K562 (cell line): ENCODE results near the gene TAL1. TPM values are rescaled to one million over a fixed set of nuclear protein-coding genes. Genes with fewer than 3 reads are reported as not detected.

Experiments used
- ARID2 ChIP-seq: fragments of 450-650 bp; IDR thresholded peaks from 2 replicates; pipeline ENCODE4 v1.6.1; 2017; ENCODE audit warnings: antibody characterized with exemption, mild to moderate bottlenecking
- CBFA2T2 ChIP-seq: fragments of 450-650 bp; conservative IDR thresholded peaks from 2 replicates; pipeline ENCODE4 v1.6.1; 2017; ENCODE audit warnings: mild to moderate bottlenecking
- CBX1 ChIP-seq: sonication (generic); IDR thresholded peaks from 2 replicates; pipeline ENCODE4 v1.6.1; 2016; ENCODE audit warnings: antibody characterized with exemption, low read depth, mild to moderate bottlenecking
- ERF ChIP-seq: fragments of 450-650 bp; formaldehyde crosslinking; IDR thresholded peaks from 2 replicates; pipeline ENCODE4 v1.4.0; 2020; ENCODE audit warnings: mild to moderate bottlenecking, mixed read lengths
- EZH2 ChIP-seq: IDR thresholded peaks from 2 replicates; pipeline ENCODE4 v1.6.1; 2012; ENCODE audit warnings: low read depth, mild to moderate bottlenecking, inconsistent platforms, low read length, borderline replicate concordance
- HDAC1 ChIP-seq, 2 experiments: fragments of 450-650 bp; IDR thresholded peaks; 2 replicates each; pipeline ENCODE4 v1.6.1; 2016 to 2017; ENCODE audit warnings: inconsistent platforms in 1 of 2, mild to moderate bottlenecking in 1 of 2, moderate library complexity in 1 of 2
- KHSRP ChIP-seq: fragments of 450-650 bp; IDR thresholded peaks from 2 replicates; pipeline ENCODE4 v1.6.1; 2017
- MAFK ChIP-seq: IDR thresholded peaks from 2 replicates; pipeline ENCODE4 v1.6.1; 2011; ENCODE audit warnings: low read length, improper control_type of control experiment
- NCOA4 ChIP-seq: fragments of 450-650 bp; IDR thresholded peaks from 2 replicates; pipeline ENCODE4 v1.6.1; 2018; ENCODE audit warnings: mild to moderate bottlenecking; ENCODE audit not compliant: partially characterized antibody
- NFIC ChIP-seq: fragments of 450-650 bp; IDR thresholded peaks from 2 replicates; pipeline ENCODE4 v1.6.1; 2017; ENCODE audit warnings: mild to moderate bottlenecking, inconsistent platforms
- NR4A1 ChIP-seq, 2 experiments: fragments of 250-450 bp in 1 of 2; fragments of 450-650 bp in 1 of 2; sonication (Bioruptor Pico) in 1 of 2; IDR thresholded peaks; 2 replicates each; pipeline versions ENCODE4 v1.4.0 to v1.6.1; 2016 to 2020; ENCODE audit warnings: mild to moderate bottlenecking in 2 of 2, missing compliant biosample characterization in 1 of 2, missing genetic modification characterization in 1 of 2, moderate library complexity in 1 of 2
- OTX1 ChIP-seq: fragments of 450-650 bp; formaldehyde crosslinking; IDR thresholded peaks from 2 replicates; pipeline ENCODE4 v1.4.0; 2022; ENCODE audit warnings: mild to moderate bottlenecking
- PCBP1 ChIP-seq: fragments of 200-400 bp; formaldehyde crosslinking; IDR thresholded peaks from 2 replicates; pipeline ENCODE4 v1.6.1; 2018; ENCODE audit warnings: mild to moderate bottlenecking, low read depth, low read length; ENCODE audit not compliant: poor library complexity, severe bottlenecking
- PHF20 ChIP-seq: fragments of 450-650 bp; IDR thresholded peaks from 2 replicates; pipeline ENCODE4 v1.6.1; 2018; ENCODE audit not compliant: partially characterized antibody
- RAD21 ChIP-seq, 2 experiments: fragments of 250-450 bp in 1 of 2; fragments of 450-650 bp in 1 of 2; sonication (Bioruptor Pico) in 1 of 2; formaldehyde crosslinking in 1 of 2; IDR thresholded peaks in 1 of 2; conservative IDR thresholded peaks in 1 of 2; 2 replicates each; pipeline versions ENCODE4 v1.4.0 to v1.8.0; 2020 to 2022; ENCODE audit warnings: mild to moderate bottlenecking in 2 of 2, moderate library complexity in 1 of 2
- RBM15 ChIP-seq: fragments of 200-400 bp; formaldehyde crosslinking; IDR thresholded peaks from 2 replicates; pipeline ENCODE4 v1.6.1; 2018; ENCODE audit warnings: mild to moderate bottlenecking, low read length, moderate library complexity; ENCODE audit not compliant: insufficient read depth
- SLC30A9 ChIP-seq: fragments of 250-450 bp; sonication (Bioruptor Pico); IDR thresholded peaks from 2 replicates; pipeline ENCODE4 v1.8.0; 2022; ENCODE audit warnings: mild to moderate bottlenecking, moderate library complexity
- SMAD1 ChIP-seq: fragments of 150-350 bp; IDR thresholded peaks from 2 replicates; pipeline ENCODE4 v1.6.1; 2014; ENCODE audit warnings: low read length, low read depth; ENCODE audit not compliant: partially characterized antibody
- SMAD3 ChIP-seq: fragments of 450-650 bp; formaldehyde crosslinking; conservative IDR thresholded peaks from 2 replicates; pipeline ENCODE4 v1.4.0; 2020; ENCODE audit warnings: mild to moderate bottlenecking
- SMARCA5 ChIP-seq: fragments of 450-650 bp; IDR thresholded peaks from 2 replicates; pipeline ENCODE4 v1.6.1; 2016
- SNIP1 ChIP-seq: fragments of 450-650 bp; IDR thresholded peaks from 2 replicates; pipeline ENCODE4 v1.7.1; 2017; ENCODE audit warnings: low read depth, mild to moderate bottlenecking
- SRSF7 ChIP-seq: fragments of 200-400 bp; formaldehyde crosslinking; optimal IDR thresholded peaks from 2 replicates; pipeline ENCODE3; 2017; ENCODE audit warnings: mild to moderate bottlenecking, low read depth, low read length
- TEAD1 ChIP-seq, 2 experiments: fragments of 450-650 bp in 1 of 2; sonication (generic) in 1 of 2; formaldehyde crosslinking; IDR thresholded peaks; 2 replicates each; pipeline versions ENCODE4 v1.4.0 to v1.8.0; 2020 to 2022; ENCODE audit warnings: mild to moderate bottlenecking in 2 of 2, missing genetic modification reagents in 1 of 2
- ZFX ChIP-seq: sonication (generic); formaldehyde crosslinking; IDR thresholded peaks from 2 replicates; pipeline ENCODE4 v1.8.0; 2022; ENCODE audit warnings: mild to moderate bottlenecking, missing genetic modification reagents, moderate library complexity
- ZNF316 ChIP-seq: fragments of 450-650 bp; IDR thresholded peaks from 2 replicates; pipeline ENCODE4 v1.6.1; 2016
- ZNF445 ChIP-seq: fragments of 250-450 bp; sonication (Bioruptor Pico); IDR thresholded peaks from 2 replicates; pipeline ENCODE4 v1.4.0; 2020; ENCODE audit warnings: low read depth, mild to moderate bottlenecking, moderate library complexity
- ZNF668 ChIP-seq: fragments of 250-450 bp; sonication (Bioruptor Pico); IDR thresholded peaks from 2 replicates; pipeline ENCODE4 v1.8.0; 2022; ENCODE audit warnings: mild to moderate bottlenecking, inconsistent platforms
- ZNF764 ChIP-seq: fragments of 250-450 bp; sonication (Bioruptor Pico); IDR thresholded peaks from 2 replicates; pipeline ENCODE4 v1.4.0; 2020; ENCODE audit warnings: low read depth, mild to moderate bottlenecking, moderate library complexity
- ZNF77 ChIP-seq: fragments of 250-450 bp; sonication (Bioruptor Pico); IDR thresholded peaks from 2 replicates; pipeline ENCODE4 v1.5.0; 2020
- polyA plus RNA-seq, 8 experiments: library from polyadenylated mRNA; depleted of rRNA in 4 of 8; stranded (reverse) in 5 of 8; unstranded in 3 of 8; fragments of >200 nt; fragmentation: Nextera tagmentation in 2 of 8; fragmentation: Illumina TruSeq in 1 of 8; extraction: Ambion mirVana in 2 of 8; extraction: Trizol in 1 of 8; gene quantifications; 2 replicates each; pipeline versions ENCODE4 v1.2.1 to v1.2.3, GENCODE V29; 2011 to 2014; ENCODE audit warnings: inconsistent platforms in 1 of 8, missing spikeins in 1 of 8
- total RNA-seq, 7 experiments: library from RNA; depleted of rRNA in 6 of 7; stranded (reverse); fragments of >200 nt in 6 of 7; fragmentation: Illumina TruSeq in 2 of 7; extraction: Trizol in 2 of 7; gene quantifications; 2 replicates each; pipeline versions ENCODE4 v1.2.1 to v1.2.3, GENCODE V29; 2011 to 2021; ENCODE audit warnings: low replicate concordance in 1 of 7
- TF ChIP-seq, protein P1 (sequence below), 2 experiments: fragments of 450-650 bp in 1 of 2; sonication (generic) in 1 of 2; formaldehyde crosslinking in 1 of 2; IDR thresholded peaks in 1 of 2; conservative IDR thresholded peaks in 1 of 2; 2 replicates each; pipeline versions ENCODE4 v1.6.1 to v1.8.1; 2016 to 2023; ENCODE audit warnings: mild to moderate bottlenecking in 2 of 2, moderate library complexity in 2 of 2, inconsistent platforms in 1 of 2, missing genetic modification reagents in 1 of 2

The TAL1 gene
- total and polyA plus RNA-seq, 9 of the 15 experiments (the other 6 are each of a cell fraction or from before 2014, with no cell fraction given), result 18.5 to 106 (median 59.7) TPM

DNA sequence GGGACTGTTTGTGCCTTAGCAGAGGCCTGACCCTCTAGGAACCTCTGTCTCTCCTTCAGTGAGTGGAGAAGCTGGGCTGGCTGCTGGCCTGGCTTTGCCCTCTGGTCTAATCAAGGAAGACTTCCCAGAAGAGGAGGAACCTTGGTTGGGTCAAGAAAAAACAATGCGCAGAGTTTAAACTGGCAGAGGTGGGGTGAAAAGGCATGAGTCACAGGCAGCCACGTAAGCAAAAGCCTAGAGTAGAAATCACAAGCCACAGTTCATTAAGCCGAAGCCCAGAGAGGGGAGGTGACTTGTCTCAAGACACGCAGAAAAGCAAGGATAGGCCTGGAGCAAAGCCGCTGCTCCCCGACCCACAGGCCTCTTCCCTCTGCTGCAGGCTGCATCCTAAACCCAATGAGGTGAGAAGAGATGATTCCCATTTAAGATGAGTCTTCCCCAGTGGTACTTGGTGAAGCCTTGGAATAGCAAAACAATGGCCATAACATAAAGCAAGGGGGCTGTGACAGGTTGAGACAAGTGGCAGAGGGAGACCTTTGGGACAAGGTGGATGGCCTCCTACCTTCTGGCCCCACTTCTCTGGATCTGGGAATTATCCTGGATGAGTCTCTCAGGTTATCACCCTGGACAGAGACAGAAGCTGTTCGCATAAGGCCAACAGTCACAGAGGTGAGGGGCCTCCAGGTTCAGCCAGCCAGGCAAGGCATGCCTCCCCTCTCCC, 49.9 kb downstream of the TAL1 start (continued):
- TF ChIP-seq NR4A1 (CRISPR knock-in tag; IDR thresholded peaks at IDR 0.05) (no peak), NR4A1 (tag; IDR thresholded peaks at IDR 0.05) (peak; percentile 23; the same call in 1 of the 2 replicates), MAFK (peak; percentile 64; the same call in 1 of the 2 replicates), PHF20 (peak; percentile 20), ZNF764 (CRISPR knock-in tag) (no peak), ZNF445 (CRISPR knock-in tag) (no peak), OTX1 (CRISPR knock-in tag) (no peak), SMAD1 (no peak), CBFA2T2 (no peak; the same call in 1 of the 2 replicates), NFIC (0 out of 2 replicates have a peak, but pooled peaks have one; percentile 7), SNIP1 (no peak), CBX1 (no peak), PCBP1 (no peak), KHSRP (no peak), SRSF7 (no peak), NCOA4 (no peak), ZNF668 (CRISPR knock-in tag) (no peak), ARID2 (no peak), RBM15 (no peak), HDAC1 (IDR thresholded peaks at IDR 0.05) (peak in 1 of 2 experiments; percentile 22; a peak in 1 of 4 replicates), ZNF77 (CRISPR knock-in tag) (no peak), ERF (no peak), SMAD3 (CRISPR knock-in tag) (no peak), RAD21 (CRISPR knock-in tag; conservative IDR thresholded peaks at IDR 0.05 in 1 of 2, IDR thresholded peaks at IDR 0.05 in 1 of 2) (no peak), TEAD1 (CRISPR knock-in tag; IDR thresholded peaks at IDR 0.05) (no peak), ZFX (CRISPR knock-in tag) (peak; percentile 43), ZNF316 (peak; percentile 91), SMARCA5 (peak; percentile 94; the same call in 1 of the 2 replicates), EZH2 (no peak), SLC30A9 (CRISPR knock-in tag) (no peak)
- TF ChIP-seq, protein P1, sequence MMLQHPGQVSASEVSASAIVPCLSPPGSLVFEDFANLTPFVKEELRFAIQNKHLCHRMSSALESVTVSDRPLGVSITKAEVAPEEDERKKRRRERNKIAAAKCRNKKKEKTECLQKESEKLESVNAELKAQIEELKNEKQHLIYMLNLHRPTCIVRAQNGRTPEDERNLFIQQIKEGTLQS (IDR thresholded peaks at IDR 0.05), result peak; percentile 90
- TF ChIP-seq, protein P1 (CRISPR knock-in tag; conservative IDR thresholded peaks at IDR 0.05), result no peak
